Measurements from ENCODE around the gene ALKAL2.

The ALKAL2 gene

GRCh38 chr2:238869-239268 is 49.0 kb downstream of the ALKAL2 start:
- no peak for DNase-seq

- no peak for DNase-seq
Measured at GRCh38 chr2:238431-238830, 49.5 kb downstream of the ALKAL2 start.

GRCh38 chr2:237878-238277 is 50.0 kb downstream of the ALKAL2 start:
- no peak for DNase-seq

- no peak for DNase-seq
Measured at GRCh38 chr2:236993-237539, 50.8 kb downstream of the ALKAL2 start.

- no peak for DNase-seq
Measured at GRCh38 chr2:234421-234820, 53.5 kb downstream of the ALKAL2 start.

GRCh38 chr2:233030-233429 is 54.9 kb downstream of the ALKAL2 start:
- no peak for DNase-seq

GRCh38 chr2:231521-232185 is 56.2 kb downstream of the ALKAL2 start:
- DNase-seq: no peak

Data from 8988T (cell line).